MV-4-11 (cell line): ENCODE measurements around the gene TMEM190.
A peak's percentile ranks its signal among the peaks of the same experiment; 100 is the strongest.

Source experiments
- DNase-seq: peaks from one replicate; lab custom pipeline; 2025; lab: John Stamatoyannopoulos, UW

The TMEM190 gene

GRCh38 chr19:55372316-55373081, 4.1 kb upstream of the TMEM190 start:
- DNase-seq: no peak

- no peak for DNase-seq
Measured at GRCh38 chr19:55373306-55373992, 3.2 kb upstream of the TMEM190 start.

DNA sequence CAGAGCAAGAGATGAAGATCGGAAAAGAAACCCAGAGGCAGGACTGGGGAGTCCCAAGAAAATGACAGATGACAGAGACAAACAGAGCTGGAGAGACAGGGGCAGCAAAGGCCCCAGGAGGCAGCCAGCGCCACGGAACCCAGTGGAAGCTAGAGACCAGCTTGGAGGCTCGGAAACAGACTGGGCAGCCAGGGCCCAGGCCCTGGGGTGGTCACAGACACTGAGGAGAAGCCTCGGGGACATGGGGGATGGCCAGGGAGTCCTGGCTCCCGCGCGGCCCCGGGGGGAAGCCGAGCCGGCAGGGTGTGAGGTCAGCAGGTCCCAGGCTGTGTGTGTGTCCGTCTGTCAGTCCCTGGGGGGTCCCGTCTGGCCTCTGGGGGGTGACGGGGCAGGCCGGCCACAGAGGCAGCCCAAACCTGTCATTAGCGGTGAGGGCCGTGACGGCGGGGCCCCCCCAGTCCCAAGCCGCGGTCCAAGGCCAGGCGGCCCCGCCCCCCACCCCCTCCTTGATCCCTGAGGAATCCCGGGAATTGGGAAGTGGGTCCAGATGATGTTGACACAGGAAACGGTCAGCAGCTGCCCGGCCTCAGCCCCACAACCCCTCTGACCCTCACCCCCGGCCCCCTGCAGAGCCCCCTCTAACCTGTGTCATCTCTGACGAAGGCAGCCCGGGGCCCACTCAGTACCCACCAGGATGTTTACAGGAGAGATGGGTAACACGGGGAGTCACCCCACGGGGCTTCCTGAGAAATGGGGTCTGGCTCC, 2.5 kb upstream of the TMEM190 start:
- no peak for DNase-seq

GRCh38 chr19:55377356-55378131, 918 bp downstream of the TMEM190 start:
- DNase-seq: no peak

GRCh38 chr19:55379174-55379573, 2.5 kb downstream of the TMEM190 start:
- no peak for DNase-seq

- DNase-seq: no peak
Measured at GRCh38 chr19:55382013-55382412, 5.4 kb downstream of the TMEM190 start.

DNA sequence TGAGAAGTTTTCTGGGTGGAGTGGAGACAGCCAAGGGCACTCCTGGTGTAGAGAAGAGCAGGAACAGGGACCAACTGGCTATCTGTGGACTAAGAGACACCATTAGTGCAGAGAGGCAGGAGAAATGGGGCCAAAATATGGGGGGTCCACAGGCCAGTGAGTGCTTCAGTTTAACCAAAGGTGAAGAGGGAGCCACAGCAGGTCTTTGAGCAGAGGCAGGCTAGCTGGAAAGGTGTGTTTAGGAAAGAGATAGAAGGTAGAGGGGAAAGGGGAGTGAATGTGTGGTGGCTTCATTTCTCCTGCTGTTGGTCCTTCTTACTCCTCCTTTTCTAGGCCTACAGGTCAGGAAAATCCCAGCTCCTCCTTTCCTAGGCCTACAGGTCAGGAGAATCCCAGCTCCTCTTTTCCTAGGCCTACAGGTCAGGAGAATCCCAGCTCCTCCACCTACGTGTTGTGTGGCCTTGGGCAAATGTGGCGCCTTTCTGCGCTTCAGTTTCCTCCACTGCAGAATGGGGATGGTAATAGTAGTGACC, 6.0 kb downstream of the TMEM190 start:
- no peak for DNase-seq

- DNase-seq: peak; percentile 48
Measured at GRCh38 chr19:55383279-55384130, 6.9 kb downstream of the TMEM190 start.

GRCh38 chr19:55384131-55384919, 7.7 kb downstream of the TMEM190 start, which contains the start of gene TMEM238:
TMEM238 (minus strand) TSS chr19:55384292; CDS start chr19:55384259, 33 bp downstream.
- DNase-seq: peak; percentile 46

DNA sequence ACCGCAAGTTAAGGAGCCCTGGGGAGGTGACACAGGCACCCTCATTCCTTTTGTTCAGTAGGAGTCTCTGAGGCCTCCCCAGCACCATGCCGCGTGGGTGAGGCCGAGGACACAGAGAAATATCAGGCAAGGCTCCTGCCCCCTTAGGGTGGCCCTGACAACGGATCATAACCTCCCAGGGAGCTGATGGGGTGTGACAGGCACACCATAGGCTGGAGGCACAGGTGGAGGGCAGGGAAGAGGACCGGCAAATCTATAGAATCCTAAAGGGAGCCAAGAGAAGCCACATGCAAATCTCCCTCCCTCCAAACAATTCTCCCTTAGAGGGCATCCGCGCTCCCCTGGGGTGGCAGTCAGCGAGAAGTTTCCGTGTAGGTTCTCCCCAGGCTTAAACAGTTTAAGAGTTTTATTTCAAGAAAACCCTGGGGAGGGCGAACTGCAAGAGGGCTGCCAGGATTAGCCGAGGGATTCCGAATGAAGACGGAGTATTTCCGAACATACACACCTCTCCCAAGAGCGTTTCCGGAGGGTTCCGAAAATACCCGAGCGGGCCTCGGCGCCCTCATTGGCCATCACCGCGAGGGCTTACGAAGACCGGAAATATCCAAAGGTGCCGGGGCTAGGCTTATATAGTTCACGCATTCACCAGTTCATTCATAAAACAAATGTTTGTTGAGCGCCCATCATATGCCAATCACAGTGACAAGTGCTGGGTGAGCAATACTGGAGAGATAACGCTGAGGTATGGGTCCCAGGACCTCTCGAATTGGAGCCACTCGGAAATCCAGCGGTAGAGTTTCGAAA, 8.5 kb downstream of the TMEM190 start:
- peak; percentile 99 for DNase-seq

GRCh38 chr19:55385724-55386492, 9.3 kb downstream of the TMEM190 start, which contains the start of gene RPL28:
RPL28 (plus strand) TSS chr19:55385932; CDS start chr19:55386358, 426 bp downstream.
- DNase-seq: peak; percentile 100

DNA sequence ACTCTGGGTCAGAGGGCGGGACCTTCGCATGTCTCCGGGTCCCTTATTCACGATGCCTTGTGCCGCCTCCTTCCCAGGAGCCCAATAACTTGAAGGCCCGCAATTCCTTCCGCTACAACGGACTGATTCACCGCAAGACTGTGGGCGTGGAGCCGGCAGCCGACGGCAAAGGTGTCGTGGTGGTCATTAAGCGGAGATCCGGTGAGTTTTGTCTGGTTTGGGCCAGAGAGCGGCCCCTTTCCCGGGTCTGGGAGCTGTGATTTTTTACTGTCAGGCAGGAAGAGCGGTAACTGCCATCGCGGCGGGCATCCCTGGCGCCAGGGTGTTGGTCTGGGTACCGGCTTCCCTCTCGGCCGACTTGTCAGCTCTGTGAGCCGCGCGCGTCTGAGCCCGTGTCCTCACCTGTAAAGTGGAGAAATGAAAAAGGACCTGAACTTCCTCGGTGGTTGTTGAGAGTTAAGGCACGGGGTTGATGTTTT, 9.9 kb downstream of the TMEM190 start:
- DNase-seq: no peak

DNA sequence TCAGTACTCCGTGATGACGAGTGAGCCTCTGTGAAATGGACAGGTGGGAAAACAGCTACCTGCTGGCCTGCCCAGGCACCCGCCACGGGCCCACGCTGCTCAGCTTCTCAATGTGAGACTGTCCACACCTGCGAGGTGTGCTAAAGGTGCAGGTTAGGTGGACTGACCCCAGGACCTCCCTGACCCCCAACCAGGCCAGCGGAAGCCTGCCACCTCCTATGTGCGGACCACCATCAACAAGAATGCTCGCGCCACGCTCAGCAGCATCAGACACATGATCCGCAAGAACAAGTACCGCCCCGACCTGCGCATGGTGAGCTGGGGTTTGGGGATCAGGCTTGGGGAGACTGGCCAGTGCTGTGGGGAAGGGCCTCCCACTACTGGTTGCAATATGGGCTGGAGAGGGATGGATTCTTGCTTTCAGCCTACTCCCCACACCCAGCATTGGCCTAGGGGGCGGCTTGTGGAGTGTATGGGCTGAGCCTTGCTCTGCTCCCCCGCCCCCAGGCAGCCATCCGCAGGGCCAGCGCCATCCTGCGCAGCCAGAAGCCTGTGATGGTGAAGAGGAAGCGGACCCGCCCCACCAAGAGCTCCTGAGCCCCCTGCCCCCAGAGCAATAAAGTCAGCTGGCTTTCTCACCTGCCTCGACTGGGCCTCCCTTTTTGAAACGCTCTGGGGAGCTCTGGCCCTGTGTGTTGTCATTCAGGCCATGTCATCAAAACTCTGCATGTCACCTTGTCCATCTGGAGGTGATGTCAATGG, 11.3 kb downstream of the TMEM190 start:
- DNase-seq: no peak

GRCh38 chr19:55389386-55390317, 13.0 kb downstream of the TMEM190 start:
- DNase-seq: no peak

DNA sequence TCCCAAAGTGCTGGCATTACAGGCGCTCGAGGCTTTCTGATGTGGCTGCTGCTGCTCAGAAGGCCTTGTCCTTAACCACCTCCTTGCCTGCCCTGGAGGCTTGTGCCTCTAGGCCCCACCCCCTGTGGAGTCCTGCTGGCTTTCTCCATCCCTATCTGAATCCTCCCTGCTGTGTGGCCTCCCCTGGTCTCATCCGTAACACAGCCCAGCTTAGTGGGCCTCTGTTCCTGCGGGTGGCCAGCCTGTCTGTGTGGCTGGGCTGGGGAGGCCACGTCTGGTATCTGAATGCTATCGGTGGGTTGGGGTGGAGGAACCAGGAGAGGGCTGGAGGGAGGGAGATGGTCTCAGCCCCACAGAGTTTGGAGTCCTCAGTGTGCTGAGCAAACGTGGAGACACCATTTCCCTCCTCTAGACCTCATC, 13.8 kb downstream of the TMEM190 start:
- no peak for DNase-seq

- peak; percentile 50 for DNase-seq
Measured at GRCh38 chr19:55391191-55391670, 14.6 kb downstream of the TMEM190 start.
